Endothelial cell (in vitro differentiated cells): ENCODE measurements around the gene PFDN6. TPM values are rescaled to one million over a fixed set of nuclear protein-coding genes. Genes with fewer than 3 reads are reported as not detected.

Experiments used
- DNase-seq: peaks from one replicate; pipeline ENCODE4 v3.0.0; 2021; ENCODE audit warnings: low spot score
- H3K27ac Mint-ChIP-seq: one replicate; pipeline ENCODE4 v1.8.0; 2021; ENCODE audit warnings: mixed read lengths, inconsistent platforms; ENCODE audit not compliant: unreplicated experiment
- H3K27me3 Mint-ChIP-seq: one replicate; pipeline ENCODE4 v1.8.0; 2021; ENCODE audit warnings: mild to moderate bottlenecking, moderate library complexity, mixed read lengths, inconsistent platforms; ENCODE audit not compliant: unreplicated experiment
- H3K36me3 Mint-ChIP-seq: one replicate; pipeline ENCODE4 v1.8.0; 2021; ENCODE audit warnings: mild to moderate bottlenecking, low read depth, mixed read lengths, inconsistent platforms; ENCODE audit not compliant: unreplicated experiment
- H3K4me1 Mint-ChIP-seq: one replicate; pipeline ENCODE4 v1.8.0; 2021; ENCODE audit warnings: mild to moderate bottlenecking, mixed read lengths, inconsistent platforms; ENCODE audit not compliant: unreplicated experiment
- H3K4me3 Mint-ChIP-seq: one replicate; pipeline ENCODE4 v1.8.0; 2021; ENCODE audit warnings: mild to moderate bottlenecking, mixed read lengths, inconsistent platforms; ENCODE audit not compliant: unreplicated experiment
- H3K9me3 Mint-ChIP-seq: one replicate; pipeline ENCODE4 v1.8.0; 2021; ENCODE audit warnings: mixed read lengths, inconsistent platforms; ENCODE audit not compliant: unreplicated experiment
- CTCF ChIP-seq: fragments of 200-600 bp; sonication (generic); IDR thresholded peaks from one replicate; pipeline ENCODE4 v1.5.0; 2021; ENCODE audit warnings: antibody characterized with exemption; ENCODE audit not compliant: unreplicated experiment
- total RNA-seq: library from RNA; stranded (reverse); fragmentation: NEBNext Ultra II Directional; extraction: Animal tissue kit (Norgen Biotek cat#: 25700); gene quantifications from one replicate; pipeline ENCODE4 v1.2.1, GENCODE V29; 2021; ENCODE audit not compliant: unreplicated experiment

Gene PFDN6
- total RNA-seq, 1 donor from 2014 or later: 33.3 TPM

- H3K4me1 Mint-ChIP-seq: peaks cover 27% of the 10 kb centered on the region
- peak; percentile 70 for DNase-seq
Measured at GRCh38 chr6:33298773-33299236, 9.4 kb downstream of the PFDN6 start, which contains the start of gene RGL2. RGL2 (minus strand) TSS chr6:33298942; CDS start chr6:33298610, 332 bp downstream.

GRCh38 chr6:33299237-33299944, 10.0 kb downstream of the PFDN6 start:
- H3K36me3 Mint-ChIP-seq: peaks cover 15% of the 10 kb centered on the region
- no peak for TF ChIP-seq CTCF
- DNase-seq: peak; percentile 91
- H3K4me3 Mint-ChIP-seq: peak overlapping the region; percentile 100
- H3K27ac Mint-ChIP-seq: peak overlapping the region; percentile 99
- H3K9me3 Mint-ChIP-seq: no peaks in the 10 kb centered on the region
- H3K4me1 Mint-ChIP-seq: peaks cover 24% of the 10 kb centered on the region
- H3K27me3 Mint-ChIP-seq: peaks cover 38% of the 10 kb centered on the region

More at GRCh38 chr6:33298773-33299236, 9.4 kb downstream of the PFDN6 start, which contains the start of gene RGL2:
- Mint-ChIP-seq H3K4me3 (peak within 1 kb of the TSS; percentile 100), H3K27ac (peak within 1 kb of the TSS; percentile 100), H3K27me3 (peaks cover 41% of the 10 kb centered on the region), H3K36me3 (peaks cover 17% of the 10 kb centered on the region), H3K9me3 (no peaks in the 10 kb centered on the region)
- TF ChIP-seq CTCF: no peak

GRCh38 chr6:33301877-33302276, 12.5 kb downstream of the PFDN6 start:
- H3K9me3 Mint-ChIP-seq: no peaks in the 10 kb centered on the region
- H3K4me1 Mint-ChIP-seq: peaks cover 12% of the 10 kb centered on the region
- no peak overlapping the region for H3K4me3 Mint-ChIP-seq
- no peak for TF ChIP-seq CTCF
- H3K36me3 Mint-ChIP-seq: peaks cover 13% of the 10 kb centered on the region
- DNase-seq: no peak
- no peak overlapping the region for H3K27ac Mint-ChIP-seq
- peaks cover 27% of the 10 kb centered on the region for H3K27me3 Mint-ChIP-seq

- Mint-ChIP-seq H3K9me3 (no peaks in the 10 kb centered on the region), H3K27ac (no peak overlapping the region), H3K36me3 (peaks cover 15% of the 10 kb centered on the region), H3K4me3 (no peak overlapping the region), H3K4me1 (peaks cover 8% of the 10 kb centered on the region), H3K27me3 (peaks cover 13% of the 10 kb centered on the region)
- TF ChIP-seq CTCF: no peak
- DNase-seq: no peak
Measured at GRCh38 chr6:33304216-33304615, 14.8 kb downstream of the PFDN6 start.

- peaks cover 5% of the 10 kb centered on the region for H3K27me3 Mint-ChIP-seq
Measured at GRCh38 chr6:33305052-33305451, 15.7 kb downstream of the PFDN6 start.

More at GRCh38 chr6:33305052-33305451, 15.7 kb downstream of the PFDN6 start:
- TF ChIP-seq CTCF: no peak
- Mint-ChIP-seq H3K9me3 (no peaks in the 10 kb centered on the region), H3K27ac (peak overlapping the region; percentile 52), H3K4me1 (peaks cover 4% of the 10 kb centered on the region), H3K4me3 (no peak overlapping the region), H3K36me3 (peaks cover 15% of the 10 kb centered on the region)
- DNase-seq: no peak
